Stimulated activated CD4-positive, alpha-beta T cell treated with anti-CD3 and anti-CD28 coated beads, Interleukin-4, amount 100 ng/mL, for 4 hours (primary cell): ENCODE measurements around the gene FAM171A2.
"Not testable (repeated sequence)": the region's sequence is repeated elsewhere in the genome, so short reads cannot be mapped to it uniquely, and the experiment has no call there.

Source experiments
- DNase-seq, 2 experiments: peaks; one replicate each; pipeline ENCODE4 v3.0.0-alpha.2; 2020

Gene FAM171A2

GRCh38 chr17:44363613-44364159 is at the start of gene FAM171A2:
Gene FAM171A2 (minus strand): TSS chr17:44363853. CDS start chr17:44363714, 139 bp downstream.
- peak; percentile 50 to 69 for DNase-seq

GRCh38 chr17:44409309-44410028 is 45.8 kb upstream of the FAM171A2 start:
- no peak for DNase-seq

DNA sequence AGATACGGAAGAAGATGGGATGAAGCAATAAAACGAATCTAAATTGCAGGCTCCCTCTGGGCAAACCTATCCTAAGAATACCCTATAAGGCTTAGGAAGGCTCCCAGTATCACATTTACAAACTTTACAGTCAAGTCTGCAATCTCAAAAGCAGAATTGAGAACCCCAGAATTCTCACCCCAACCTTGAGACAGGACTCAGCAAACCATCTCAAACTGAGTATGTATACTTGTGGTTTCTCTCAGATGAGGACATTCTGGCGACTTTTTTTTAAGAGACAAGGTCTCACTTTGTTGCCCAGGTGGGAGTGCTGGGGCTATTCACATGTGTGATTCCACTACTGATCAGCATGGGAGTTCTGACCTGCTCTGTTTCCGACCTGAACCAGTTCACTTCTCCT is 45.1 kb upstream of the FAM171A2 start:
- no peak for DNase-seq

- no peak for DNase-seq
Measured at GRCh38 chr17:44402564-44403172, 39.0 kb upstream of the FAM171A2 start.

DNA sequence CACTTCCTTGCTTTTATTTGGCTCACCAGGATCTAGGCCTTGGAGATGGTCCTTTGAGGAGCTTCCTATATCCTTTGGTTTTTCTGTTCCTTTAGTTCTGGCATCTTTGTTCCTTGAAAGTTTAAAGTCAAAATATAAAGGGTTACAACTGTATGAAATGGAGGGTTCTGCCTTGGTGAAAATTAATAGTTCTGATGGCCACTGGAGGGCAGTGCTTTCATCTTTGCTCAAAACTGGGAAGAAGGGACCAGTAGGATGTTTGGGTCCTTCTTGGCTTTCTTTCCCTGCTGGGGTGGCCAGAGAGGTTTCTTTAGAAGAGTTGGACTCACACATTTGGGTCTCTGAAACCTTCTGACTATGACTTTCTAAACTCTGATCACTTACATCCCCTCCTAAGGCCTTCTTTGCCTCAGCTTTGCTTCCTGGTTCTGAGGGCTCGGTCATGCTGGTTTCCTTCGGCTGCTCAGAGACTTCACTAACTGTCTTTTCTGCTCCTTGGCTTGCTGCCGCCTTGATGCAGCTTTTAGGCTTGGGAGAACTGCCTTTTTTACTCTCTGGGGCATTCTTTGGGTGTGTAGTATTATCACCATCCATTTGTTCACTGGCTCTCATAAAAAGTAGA is 36.7 kb upstream of the FAM171A2 start:
- DNase-seq = no peak

- DNase-seq = no peak
Measured at GRCh38 chr17:44398692-44399691, 35.3 kb upstream of the FAM171A2 start.

DNA sequence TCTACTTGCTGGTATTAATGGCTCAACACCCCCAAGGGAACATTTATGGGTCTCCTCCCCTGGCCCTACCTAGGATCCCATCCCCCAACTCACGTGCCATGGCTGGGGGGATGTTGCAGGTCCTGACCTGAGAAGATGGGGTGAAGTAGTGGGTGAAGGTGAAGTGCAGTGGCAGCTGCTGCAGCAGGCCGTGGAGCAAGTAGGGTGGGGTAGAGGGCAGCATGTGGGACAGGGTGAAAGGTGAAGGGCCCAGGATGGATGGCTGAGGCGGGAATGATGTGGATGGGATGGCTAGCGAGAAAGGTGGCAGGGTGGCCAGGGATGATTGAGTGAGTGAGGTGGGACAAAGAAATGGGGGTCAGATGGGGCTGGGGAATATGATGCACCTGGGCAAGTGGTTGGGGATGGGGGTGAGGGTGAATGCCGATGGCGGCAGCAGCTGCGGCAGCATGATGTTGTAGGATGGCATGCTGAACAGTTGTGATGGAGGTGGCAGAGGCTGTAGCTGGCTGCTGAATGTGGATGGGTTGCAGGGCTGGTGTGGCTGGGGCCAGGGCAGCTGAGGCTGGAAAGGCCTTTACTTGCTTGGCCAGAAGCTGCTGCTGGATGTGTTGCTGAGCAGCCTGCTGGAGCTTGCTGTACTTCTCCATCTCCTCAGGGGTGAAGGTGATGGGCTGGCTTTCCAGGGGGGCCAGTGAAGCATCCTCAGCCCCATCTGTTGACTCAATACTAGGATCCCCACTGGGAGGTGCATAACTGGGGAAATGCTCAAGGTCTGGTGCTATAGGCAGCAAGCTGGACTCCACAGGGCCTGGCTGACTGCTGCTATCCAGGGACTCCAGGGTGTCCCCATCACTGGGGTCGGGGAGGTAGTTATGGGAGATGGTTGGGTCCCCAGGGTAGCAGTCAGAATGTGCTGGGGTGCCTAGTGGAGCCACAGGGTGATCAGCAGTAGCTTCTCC is 34.1 kb upstream of the FAM171A2 start:
- DNase-seq = no peak

DNA sequence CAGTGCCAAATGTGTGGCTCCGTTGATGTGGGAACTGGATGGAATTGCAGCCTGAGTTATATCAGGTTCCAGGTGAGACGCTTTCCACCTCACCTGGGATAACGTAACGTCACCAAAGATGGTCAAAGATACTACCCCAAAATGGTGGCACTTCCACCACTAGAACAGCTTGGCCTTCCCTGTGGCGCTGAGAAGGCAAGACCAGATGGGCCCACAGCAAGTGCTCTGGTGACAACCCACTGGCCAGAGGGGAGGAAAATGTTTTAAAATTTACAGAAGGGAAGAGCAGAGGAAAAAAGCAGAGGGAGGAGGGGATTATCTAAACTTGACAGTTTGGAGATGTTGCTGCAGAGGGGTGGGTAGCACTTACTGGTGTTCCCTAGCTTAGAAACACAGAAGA is 33.3 kb upstream of the FAM171A2 start:
- DNase-seq = no peak

DNA sequence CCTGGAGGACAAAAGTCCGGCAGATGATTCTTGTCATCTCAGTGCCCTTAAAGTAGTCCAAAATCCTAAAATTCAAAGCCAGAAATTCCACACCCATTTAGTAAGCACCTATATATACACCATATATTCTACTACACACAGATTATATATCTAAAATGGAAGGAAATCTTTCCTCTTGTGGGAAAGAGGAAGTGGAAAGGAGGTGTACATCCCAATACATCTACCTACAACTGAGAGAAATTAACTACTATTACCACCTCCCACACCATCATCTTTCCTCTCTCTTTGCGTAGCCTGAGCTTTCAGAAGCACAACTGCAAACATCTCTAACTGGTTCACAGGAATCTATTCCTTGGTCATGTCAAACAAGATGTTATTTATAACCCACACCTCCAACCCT is 31.2 kb upstream of the FAM171A2 start:
- no peak for DNase-seq

- not testable (repeated sequence) for DNase-seq
Measured at GRCh38 chr17:44394112-44394511, 30.5 kb upstream of the FAM171A2 start.

- DNase-seq = no peak
Measured at GRCh38 chr17:44390250-44390870, 26.7 kb upstream of the FAM171A2 start.

DNA sequence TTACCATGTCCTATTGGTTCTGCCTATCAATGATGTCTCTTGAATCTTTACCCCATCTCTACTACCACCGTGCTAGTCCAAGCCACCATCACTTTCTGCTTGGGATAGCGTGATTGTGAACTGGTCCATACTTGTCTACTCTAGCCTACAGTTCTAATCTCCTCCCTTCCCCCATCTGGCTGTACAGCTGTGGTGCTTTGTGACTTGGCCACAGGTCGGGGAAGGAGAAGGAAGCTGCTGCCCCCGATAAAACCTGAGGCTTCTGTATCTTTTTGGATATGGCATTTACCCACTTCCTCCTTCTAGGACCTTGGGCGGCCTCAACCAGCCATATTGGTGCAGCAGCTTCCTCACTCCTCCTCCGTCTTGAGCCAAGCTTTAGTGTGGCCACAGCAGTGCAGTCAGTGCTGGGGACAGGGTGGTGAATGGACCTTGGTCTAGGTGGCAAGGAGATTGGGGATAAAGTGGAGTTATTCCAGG is 26.1 kb upstream of the FAM171A2 start:
- DNase-seq = no peak

GRCh38 chr17:44389281-44389680 is 25.6 kb upstream of the FAM171A2 start, which contains the start of gene ITGA2B:
Gene ITGA2B (minus strand): TSS chr17:44389649. CDS start chr17:44389473, 176 bp downstream.
- DNase-seq = no peak

DNA sequence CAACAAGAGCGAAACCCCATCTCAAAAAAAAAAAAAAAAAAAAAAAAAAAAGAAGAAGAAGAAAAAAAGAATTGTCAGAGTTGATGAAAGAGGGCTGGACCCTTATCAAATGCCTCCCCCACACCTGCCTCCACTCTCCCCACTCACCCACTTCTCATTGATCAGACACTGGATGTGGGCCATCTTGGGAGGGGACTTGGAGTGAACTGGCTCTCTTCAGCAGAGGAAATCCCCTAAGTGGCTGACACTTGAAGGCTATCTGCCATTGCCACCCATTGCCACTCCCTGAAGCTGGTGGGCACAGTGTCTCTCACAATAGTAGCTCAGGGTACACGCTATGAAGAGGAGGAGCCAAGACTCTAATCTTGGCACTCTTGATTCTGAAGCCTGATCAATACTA is 24.2 kb upstream of the FAM171A2 start:
- DNase-seq = no peak

DNA sequence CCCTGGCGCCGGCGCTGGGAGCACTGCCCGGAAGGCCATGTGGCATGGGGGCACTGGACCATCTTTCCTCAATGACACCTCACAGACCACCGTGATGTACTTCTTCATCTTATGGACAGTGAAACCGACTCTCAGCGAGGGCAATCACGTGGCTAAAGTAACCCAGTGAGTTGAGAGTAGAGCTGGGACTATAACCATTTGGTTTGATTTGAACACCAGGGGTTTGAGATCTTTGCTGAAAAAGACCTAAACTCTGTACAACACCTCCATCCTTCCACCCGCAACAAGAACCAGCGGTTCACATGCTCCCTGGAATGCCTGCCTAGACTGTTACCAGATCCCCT is 22.5 kb upstream of the FAM171A2 start:
- DNase-seq = no peak

DNA sequence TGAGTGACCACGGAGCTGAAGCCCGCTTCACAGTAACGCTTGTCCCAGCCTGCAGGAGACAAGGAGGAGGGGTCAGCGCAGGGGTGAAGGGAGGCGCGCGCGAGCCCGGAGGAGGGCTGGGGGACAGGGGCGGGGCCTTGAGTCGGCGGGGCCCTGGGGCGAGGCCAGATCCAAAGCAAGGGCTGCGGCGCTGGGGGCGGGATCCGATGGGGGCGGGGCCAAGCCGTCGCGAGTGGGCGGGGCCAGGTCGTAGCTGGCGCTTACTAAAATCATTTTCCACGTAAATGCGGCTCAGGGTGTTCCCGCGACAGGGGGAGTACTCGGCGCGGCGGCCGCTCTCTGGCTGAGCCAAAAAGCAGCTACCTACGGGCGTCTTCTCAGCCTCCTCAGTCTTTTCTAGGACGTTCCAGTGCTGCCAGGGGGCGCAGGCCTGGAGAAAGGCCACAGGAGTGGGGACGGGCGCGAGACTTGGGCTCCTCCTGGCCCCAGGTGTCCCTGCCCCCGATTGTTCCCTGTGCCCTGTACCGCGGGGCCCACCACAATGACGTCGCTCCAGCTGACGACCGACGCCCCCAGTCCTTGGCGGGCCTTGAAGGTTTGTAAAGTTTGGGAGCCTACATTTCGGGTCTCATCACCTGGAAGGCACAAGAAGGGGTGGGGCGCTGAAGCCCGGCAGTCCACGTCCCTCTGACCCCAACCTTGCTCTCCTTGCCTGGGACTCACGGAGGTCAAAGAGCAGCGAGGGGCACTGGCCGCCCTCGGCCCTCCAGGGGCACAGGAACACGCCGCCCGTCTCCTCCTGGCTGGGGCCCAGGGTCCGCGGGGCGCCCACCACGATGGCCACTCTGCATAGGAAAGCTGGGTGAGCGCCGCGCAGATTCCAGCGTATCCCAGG is 21.9 kb upstream of the FAM171A2 start:
- peak; percentile 84 to 90 for DNase-seq

- no peak for DNase-seq
Measured at GRCh38 chr17:44384823-44385286, 21.2 kb upstream of the FAM171A2 start.

- no peak for DNase-seq
Measured at GRCh38 chr17:44384281-44384822, 20.7 kb upstream of the FAM171A2 start.

- no peak for DNase-seq
Measured at GRCh38 chr17:44383861-44384260, 20.2 kb upstream of the FAM171A2 start.
